ENCODE results near the gene U2AF1L4.

Gene U2AF1L4

GRCh38 chr19:35704218-35704617 lies 41.0 kb downstream of the U2AF1L4 start, which contains the start of gene ZBTB32:
TSS of gene ZBTB32 (plus strand) at chr19:35704558. CDS start at chr19:35714627, 10,069 bp downstream.
- DNase-seq, result no peak

DNA sequence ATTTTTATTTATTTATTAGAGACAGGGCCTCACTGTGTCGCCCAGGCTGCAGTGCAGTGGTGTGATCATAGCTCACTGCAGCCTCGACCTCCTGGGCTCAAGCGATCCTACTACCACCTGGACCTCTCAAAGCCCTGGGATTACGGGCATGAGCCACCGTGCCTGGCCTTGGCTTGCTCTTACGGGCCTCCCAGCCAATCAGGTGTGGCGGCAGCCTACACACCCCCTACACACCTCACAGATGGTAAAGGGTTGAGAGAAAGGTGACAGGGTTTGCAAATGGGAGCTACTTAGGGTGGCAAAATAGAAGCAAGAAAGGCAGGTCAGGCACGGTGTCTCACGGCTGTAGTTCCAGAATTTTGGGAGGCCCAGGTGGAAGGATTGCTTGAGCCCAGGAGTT lies 41.9 kb downstream of the U2AF1L4 start:
- DNase-seq, result no peak

DNA sequence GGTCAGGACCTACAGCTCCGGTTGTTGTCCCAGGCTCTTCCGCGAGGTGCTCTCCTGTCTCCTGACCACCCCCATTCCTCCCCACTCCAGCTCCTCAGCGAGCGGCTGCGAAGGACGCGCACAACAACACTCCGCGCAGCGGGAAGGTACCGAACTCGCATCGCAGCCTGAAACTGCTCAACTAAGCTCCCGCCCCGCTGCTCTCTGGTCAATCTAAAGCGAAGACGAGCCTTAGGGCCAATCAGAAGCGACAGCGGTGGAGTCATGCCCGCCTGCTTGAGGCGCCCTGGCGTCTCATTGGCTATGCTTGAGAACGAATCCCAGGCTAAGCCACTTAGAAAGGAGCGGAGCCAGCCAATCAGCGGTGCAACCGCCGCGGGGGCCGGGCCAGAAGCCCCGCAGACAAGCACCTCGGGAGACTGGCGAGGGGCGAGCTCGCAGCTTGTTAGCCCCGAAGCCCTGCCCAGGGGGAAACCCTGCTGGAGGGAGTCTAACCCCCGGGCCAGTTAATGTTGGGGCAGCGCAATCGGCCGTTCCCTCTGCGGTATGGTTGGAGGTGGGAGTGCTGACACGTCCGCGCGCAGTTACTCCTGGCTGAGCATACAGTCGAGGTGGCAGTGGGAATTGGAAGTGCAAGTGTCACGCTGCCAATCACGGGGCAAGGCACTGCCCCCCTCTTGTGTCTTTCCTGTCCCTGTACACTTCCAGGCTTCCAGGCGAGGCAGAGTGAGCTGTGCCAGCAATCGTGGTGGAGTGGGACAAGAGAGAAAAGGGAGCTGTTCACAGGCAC lies 42.8 kb downstream of the U2AF1L4 start:
- DNase-seq, result peak; percentile 97 to 100

GRCh38 chr19:35696835-35697234 lies 48.4 kb downstream of the U2AF1L4 start:
- DNase-seq, result no peak

DNA sequence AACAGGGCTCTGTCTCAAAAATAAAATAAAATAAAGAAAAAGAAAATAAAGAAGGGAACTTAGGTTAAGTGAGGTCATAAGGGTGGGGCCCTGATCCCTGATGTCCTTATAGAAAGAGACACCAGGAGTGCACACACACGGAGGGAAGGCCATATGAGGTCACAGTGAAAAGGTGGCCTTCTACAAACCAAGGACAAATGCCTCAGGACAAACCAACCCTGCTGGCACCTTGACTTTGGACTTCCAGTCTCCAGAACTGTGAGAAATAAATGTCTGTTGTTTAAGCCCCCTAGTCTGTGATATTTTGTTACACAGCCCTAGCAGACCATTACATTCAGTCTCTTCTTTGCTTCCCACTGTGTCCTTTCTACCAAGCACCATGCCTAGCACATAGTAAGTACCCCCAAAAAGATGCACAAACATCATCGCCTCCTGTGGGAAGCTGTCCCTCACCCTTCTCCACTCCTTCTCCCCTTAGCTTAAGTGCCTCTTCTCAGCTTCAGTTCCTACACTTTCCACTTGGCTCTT lies 49.3 kb downstream of the U2AF1L4 start:
- no peak for DNase-seq

DNA sequence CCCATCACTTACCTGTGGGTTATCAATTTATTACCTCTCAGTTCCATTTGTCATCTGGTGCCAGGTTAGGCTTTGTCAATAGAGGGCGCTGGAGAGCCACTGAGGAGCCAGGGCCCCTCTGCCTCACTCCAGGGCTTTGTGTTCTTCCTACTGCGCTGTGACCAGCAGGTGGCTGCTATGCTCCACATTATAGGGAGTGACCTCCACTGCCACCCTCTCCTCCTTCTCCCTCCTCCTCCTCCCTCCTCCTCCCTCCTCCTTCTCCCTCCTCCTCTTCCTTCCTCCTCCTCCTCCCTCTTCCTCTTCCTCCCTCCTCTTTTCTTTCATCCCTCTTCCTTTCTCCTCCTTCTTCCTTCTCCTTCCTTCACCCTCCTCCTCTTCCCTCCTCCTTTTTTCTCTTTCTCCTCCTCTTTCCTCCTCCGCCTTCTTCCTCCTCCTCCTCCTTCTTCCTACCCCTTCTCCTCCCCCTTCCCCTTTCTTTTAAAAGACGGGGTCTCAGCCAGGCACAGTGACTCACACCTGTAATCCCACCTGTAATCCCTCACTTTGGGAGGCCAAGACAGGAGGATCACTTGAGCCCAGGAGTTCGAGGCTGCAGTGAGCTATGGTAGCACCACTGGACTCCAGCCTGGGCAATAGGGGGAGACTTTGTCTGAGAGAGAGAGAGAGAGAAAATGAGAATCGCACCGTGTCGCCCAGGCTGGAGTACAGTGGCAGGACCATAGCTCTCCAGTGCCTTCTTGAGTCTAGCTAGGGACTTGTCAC lies 51.2 kb downstream of the U2AF1L4 start:
- peak; percentile 87 to 94 for DNase-seq

DNA sequence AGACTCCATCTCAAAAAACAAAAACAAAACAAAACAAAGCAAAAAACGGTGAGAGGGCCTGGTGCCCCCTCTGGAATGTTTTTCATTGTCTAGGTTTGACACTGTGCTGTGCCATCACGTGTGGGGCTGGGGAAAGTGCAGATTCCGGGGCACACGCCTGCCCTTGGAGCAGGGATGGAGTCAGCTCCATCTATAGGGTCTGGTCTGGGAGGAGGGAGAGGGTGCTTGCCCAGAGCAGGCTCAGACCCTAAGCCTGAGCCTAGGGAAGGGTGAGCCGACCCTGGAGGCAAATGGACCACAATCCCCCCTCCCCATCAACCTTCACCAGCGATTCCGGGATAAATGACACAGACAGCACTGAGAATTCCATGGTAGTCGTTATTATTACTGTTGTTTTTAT lies 51.8 kb downstream of the U2AF1L4 start:
- no peak for DNase-seq
